HG02798 (cell line): Measurements from ENCODE around the gene NOM1.

Experiments
- ATAC-seq: cut with Tn5 transposase; IDR thresholded peaks from one replicate; pipeline ENCODE4 v1.9.1; 2021; ENCODE audit warnings: mild to moderate bottlenecking; ENCODE audit not compliant: unreplicated experiment, poor library complexity

The NOM1 gene

GRCh38 chr7:157014635-157015555 lies 65.4 kb downstream of the NOM1 start:
- ATAC-seq, result no peak

DNA sequence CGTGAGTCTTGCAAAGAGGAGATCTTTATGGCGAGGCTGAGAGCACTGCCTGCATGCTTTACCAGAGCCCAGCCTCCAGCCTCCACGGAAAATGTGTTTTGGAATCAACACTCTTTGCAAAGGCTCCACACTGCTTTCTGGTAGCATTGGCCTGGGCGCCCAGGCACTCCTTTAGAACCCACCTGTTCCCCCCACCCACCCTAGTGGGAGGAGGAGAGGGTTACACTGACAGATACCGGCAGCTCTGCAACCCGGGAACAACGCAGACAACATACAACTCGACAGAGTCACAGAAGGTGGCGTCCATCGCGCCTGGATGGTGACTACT lies 66.5 kb downstream of the NOM1 start:
- peak; percentile 17 for ATAC-seq

- ATAC-seq, result peak; percentile 84
Observed at GRCh38 chr7:157016352-157017041, 67.0 kb downstream of the NOM1 start.

DNA sequence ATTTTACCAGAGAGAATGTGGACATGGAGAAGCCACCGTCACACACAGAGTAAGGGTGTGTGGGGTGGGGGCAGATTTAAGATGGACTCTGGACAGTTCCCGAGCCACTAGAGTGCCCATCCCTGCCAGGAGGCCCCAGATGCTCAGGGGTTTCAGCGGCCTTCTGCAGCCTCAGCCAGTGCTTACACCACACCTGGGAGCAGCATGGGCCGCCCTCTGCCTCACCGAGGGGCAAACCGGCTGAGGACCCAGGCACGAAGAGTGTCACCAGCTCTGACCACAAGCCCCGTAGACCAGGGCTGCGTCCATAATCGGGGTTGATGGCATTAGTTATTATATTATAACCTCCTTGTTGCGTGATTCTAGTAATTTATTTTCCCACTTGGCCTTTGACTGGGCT lies 67.6 kb downstream of the NOM1 start:
- no peak for ATAC-seq

DNA sequence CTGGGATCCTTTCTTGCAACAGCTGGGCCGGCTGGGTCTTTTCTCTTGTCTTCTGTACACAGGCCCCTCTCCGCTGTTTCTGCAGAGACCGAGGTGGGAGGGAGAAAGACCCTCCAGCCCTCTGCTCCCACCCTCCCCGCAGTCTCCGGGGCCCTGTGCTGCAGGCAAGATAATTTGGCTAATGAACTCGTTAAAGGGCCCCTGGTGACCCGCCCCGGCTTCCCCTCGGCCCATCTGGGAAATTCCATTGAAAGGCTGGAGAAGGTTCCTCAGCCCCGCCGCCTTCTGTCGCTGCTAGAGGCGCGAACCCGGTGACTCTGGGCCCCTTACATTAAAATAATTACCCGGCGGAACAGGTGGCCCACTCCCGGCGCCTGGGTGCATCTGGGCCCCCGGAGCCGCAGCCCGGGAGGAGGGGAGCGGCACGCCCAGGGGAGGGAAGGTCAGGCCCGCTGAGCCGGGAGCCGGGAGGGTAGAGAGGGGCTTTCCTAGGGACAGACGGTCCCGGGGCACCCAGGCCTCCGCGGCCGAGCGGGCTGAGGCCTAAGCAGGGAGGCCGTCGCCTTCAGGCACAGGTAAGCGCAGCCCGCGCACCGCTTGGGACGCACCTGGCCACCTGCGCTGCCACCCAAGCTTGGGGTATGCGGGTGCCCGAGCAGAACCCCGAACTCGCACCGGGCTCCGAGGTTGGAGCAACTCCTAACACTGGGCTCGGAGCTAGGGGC lies 68.3 kb downstream of the NOM1 start:
- no peak for ATAC-seq

- ATAC-seq, result no peak
Observed at GRCh38 chr7:157018328-157018996, 69.0 kb downstream of the NOM1 start.

- no peak for ATAC-seq
Observed at GRCh38 chr7:157018997-157019608, 69.6 kb downstream of the NOM1 start.

- no peak for ATAC-seq
Observed at GRCh38 chr7:157019718-157020451, 70.4 kb downstream of the NOM1 start.

DNA sequence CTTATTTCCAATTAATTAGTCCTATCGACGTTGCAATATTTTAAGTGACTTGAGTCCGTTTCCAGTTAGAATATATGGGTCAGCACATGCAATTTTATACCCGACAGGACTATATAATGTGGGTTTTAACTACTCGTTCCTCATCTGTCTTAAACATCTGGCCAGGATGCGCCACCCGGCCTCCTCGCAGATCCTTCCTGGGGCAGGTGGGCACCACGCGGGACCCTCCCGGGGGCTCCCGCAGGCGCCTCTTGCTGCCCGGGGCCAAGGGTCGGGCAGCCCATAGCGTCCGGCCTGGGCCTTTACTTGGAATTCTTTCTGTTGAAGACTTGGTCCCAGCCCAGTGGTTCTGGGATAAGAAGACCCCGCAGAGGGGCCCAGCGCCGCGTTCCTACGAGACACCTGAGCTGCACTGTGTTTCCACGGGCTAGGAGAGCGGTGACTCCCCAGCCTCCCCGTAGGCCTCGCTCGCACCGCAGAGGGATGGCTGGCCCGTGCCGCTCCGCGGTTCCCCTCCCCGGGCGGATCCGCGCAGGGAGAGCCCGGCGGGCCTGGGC lies 71.1 kb downstream of the NOM1 start:
- ATAC-seq, result no peak

DNA sequence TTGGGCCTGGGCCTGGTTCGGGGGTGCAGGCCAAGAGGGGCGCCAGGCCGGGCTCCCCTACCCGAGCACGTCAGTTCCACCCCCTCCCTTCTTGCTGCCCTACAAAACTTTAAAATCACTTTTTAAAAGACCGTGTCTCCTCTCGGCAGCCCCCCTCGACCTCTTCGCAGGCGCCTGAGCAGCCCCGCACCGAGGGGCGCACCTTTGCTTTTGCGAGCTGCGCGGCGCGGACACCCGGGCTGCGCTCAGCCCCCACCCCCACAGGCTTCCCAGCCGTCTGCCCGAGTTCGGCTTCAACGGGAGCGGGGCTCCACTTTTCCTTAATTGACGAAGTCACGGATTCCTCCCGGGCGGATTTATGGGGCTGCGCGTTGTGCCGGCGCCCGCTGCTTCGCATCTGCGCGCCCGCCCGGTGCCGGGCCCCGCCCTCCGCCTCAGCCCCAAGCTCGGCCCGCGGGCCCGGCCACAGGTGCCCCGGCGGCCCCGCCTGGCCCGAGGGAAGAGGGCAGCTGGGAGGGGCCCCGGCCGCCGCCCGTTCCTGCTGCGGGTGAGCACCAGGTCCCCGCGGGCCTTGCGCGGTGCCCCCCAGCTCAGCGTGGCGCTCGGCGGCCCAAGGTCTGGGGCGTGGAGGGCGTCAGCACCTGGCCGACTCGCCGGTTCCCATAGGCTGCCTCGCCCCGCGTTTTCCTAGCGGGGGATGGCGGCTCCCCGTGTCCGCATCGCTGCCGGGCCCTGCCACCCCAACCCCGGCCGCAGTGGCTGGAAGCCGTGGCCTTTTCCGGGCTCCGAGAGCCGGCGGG lies 71.8 kb downstream of the NOM1 start:
- ATAC-seq, result no peak

DNA sequence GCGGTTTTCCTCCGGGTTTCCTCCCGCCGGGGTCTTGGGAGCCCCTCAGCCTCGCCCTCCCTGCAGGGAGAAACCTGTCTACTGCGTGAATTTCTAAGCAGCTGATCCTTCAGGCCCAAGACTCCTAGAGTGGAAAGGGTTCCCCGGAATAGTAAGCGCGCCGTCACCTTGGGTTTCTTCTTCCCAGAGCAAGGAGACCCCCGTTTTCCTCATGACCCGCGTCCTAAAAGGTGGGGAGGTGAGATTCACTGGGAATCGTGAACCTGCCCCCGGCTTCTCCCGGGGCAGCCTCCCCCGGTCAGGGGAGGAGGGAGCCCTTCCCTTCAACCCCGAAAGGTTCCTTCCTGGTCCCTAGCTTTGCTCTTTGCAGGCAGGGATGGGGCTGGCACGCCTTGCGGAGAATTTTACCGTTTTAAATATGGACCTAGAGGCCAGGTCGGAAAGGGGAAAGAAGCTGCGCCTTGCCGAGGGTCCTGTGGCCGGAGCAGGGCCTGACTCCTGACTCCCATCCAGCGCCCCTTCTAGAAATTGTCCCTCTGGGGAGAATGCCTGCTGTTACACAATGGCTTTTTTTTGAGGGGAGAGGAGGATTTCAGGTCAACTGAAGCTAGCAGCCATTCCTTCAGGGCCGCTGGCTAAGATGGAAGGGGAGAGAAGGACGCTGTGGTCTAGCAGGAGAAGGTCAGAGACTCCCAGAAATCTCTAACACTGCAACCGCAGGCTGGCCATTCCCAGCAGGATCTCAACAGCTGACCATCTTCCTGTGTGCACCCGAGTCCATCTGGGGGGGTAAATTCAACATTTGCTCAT lies 72.6 kb downstream of the NOM1 start:
- ATAC-seq, result no peak
